PC-9 (cell line): ENCODE data around the gene PBX1.

Source experiments
- EZH2 ChIP-seq: fragments of 200-600 bp; sonication (generic); IDR thresholded peaks from 2 replicates; pipeline ENCODE4 v1.8.0; 2017; ENCODE audit warnings: antibody characterized with exemption, low read depth
- TF ChIP-seq, protein P1 (sequence below): fragments of 200-600 bp; sonication (generic); conservative IDR thresholded peaks from 2 replicates; pipeline ENCODE4 v1.6.1; 2017; ENCODE audit warnings: mixed run types, antibody characterized with exemption, mild to moderate bottlenecking, moderate library complexity

GRCh38 chr1:164783778-164784555 is 225.0 kb downstream of the PBX1 start:
- TF ChIP-seq, protein P1, sequence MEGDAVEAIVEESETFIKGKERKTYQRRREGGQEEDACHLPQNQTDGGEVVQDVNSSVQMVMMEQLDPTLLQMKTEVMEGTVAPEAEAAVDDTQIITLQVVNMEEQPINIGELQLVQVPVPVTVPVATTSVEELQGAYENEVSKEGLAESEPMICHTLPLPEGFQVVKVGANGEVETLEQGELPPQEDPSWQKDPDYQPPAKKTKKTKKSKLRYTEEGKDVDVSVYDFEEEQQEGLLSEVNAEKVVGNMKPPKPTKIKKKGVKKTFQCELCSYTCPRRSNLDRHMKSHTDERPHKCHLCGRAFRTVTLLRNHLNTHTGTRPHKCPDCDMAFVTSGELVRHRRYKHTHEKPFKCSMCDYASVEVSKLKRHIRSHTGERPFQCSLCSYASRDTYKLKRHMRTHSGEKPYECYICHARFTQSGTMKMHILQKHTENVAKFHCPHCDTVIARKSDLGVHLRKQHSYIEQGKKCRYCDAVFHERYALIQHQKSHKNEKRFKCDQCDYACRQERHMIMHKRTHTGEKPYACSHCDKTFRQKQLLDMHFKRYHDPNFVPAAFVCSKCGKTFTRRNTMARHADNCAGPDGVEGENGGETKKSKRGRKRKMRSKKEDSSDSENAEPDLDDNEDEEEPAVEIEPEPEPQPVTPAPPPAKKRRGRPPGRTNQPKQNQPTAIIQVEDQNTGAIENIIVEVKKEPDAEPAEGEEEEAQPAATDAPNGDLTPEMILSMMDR = no peak
- TF ChIP-seq EZH2 = no peak
